Kidney (tissue), 14 donors: ENCODE measurements around the gene NRP1. TPM values are rescaled to one million over a fixed set of nuclear protein-coding genes. Genes with fewer than 3 reads are reported as not detected.

Source experiments
- DNase-seq, 5 donors: peaks; one replicate each; pipeline ENCODE4 v3.0.0-alpha.2; 2013 to 2020
- FAIRE-seq: peaks from 2 replicates; lab custom pipeline; 2012; peaks lifted over from hg19 to GRCh38; lab: Jason Lieb, UNC
- H3K27ac ChIP-seq, 2 donors: one replicate each; pipeline ENCODE4 v1.7.0; 2013; ENCODE audit warnings: low read depth in 2 of 2, low read length in 2 of 2, inconsistent platforms in 1 of 2
- H3K27me3 ChIP-seq: one replicate; pipeline ENCODE4 v1.7.1; 2013; ENCODE audit warnings: low read length, inconsistent platforms; ENCODE audit not compliant: control insufficient read depth, insufficient read depth
- H3K36me3 ChIP-seq, 3 donors: one replicate each; pipeline versions ENCODE4 v1.7.0 to v1.7.1; 2013; ENCODE audit warnings: low read length in 3 of 3, control low read depth in 1 of 3, inconsistent platforms in 1 of 3; ENCODE audit not compliant: insufficient read depth in 3 of 3, control insufficient read depth in 2 of 3
- H3K4me1 ChIP-seq, 3 donors: one replicate each; pipeline versions ENCODE4 v1.7.0 to v1.7.1; 2013; ENCODE audit warnings: low read length in 3 of 3, inconsistent platforms in 1 of 3, low read depth in 1 of 3; ENCODE audit not compliant: control insufficient read depth in 2 of 3, insufficient read depth in 2 of 3
- H3K4me3 ChIP-seq, 3 donors: one replicate each; pipeline versions ENCODE4 v1.7.0 to v1.8.1; 2013; ENCODE audit warnings: low read length in 3 of 3, control low read depth in 1 of 3, inconsistent platforms in 1 of 3
- H3K9ac ChIP-seq, 3 donors: one replicate each; pipeline versions ENCODE4 v1.7.0 to v1.7.1; 2013; ENCODE audit warnings: low read length in 3 of 3, control low read depth in 1 of 3, inconsistent platforms in 1 of 3
- H3K9me3 ChIP-seq, 3 donors: one replicate each; pipeline versions ENCODE4 v1.7.0 to v1.7.1; 2013; ENCODE audit warnings: low read length in 3 of 3, control low read depth in 1 of 3, inconsistent platforms in 1 of 3; ENCODE audit not compliant: control insufficient read depth in 2 of 3, insufficient read depth in 1 of 3
- CTCF ChIP-seq: IDR thresholded peaks from 3 replicates; pipeline ENCODE4 v1.5.1; 2012; ENCODE audit warnings: mild to moderate bottlenecking, moderate library complexity, borderline replicate concordance; ENCODE audit not compliant: insufficient read depth; ENCODE audit errors: extremely low read depth
- intact Hi-C: fragments of 100-400 bp; cut with DNase I; formaldehyde crosslinking; loops from one replicate; pipeline ENCODE4 v1.11.1; 2022
- polyA plus RNA-seq: library from polyadenylated mRNA; stranded (reverse); fragments of 350-450 nt; fragmentation: Illumina TruSeq; extraction: RNeasy Lipid Tissue Mini Kit (QIAGEN cat#74804); gene quantifications from one replicate; pipeline ENCODE4 v1.2.3, GENCODE V29; 2014; ENCODE audit warnings: low read depth, low replicate concordance; ENCODE audit not compliant: insufficient read depth
- total RNA-seq: library from RNA; stranded (reverse); fragmentation: NEBNext Ultra II Directional; extraction: Animal tissue kit (Norgen Biotek cat#: 25700); gene quantifications from one replicate; pipeline ENCODE4 v1.2.1, GENCODE V29; 2021
- donor health status: control.
- donor health status: control.
- donor health status: control.
- donor health status: control.
- donor health status: control.
- donor health status: DM: yes; HTN: yes; CAD: no.
- donor health status: Normal renal cell carcinoma (clear cell type).

The NRP1 gene
- total and polyA plus RNA-seq, 2 donors from 2014 or later = 40.5 to 243 TPM

GRCh38 chr10:33262871-33263270, 71.6 kb downstream of the NRP1 start:
- intact Hi-C loops = no loop called here
- DNase-seq (no peak), FAIRE-seq (no peak)
- Histone ChIP-seq H3K9ac (no peak overlapping the region), H3K27ac (no peak overlapping the region), H3K27me3 (no peaks in the 10 kb centered on the region), H3K4me1 (no peaks in the 10 kb centered on the region), H3K4me3 (no peak overlapping the region), H3K36me3 (peaks cover 4 to 24% (median 10%) of the 10 kb centered on the region in 3 donors), H3K9me3 (no peaks in the 10 kb centered on the region)
- no peak for TF ChIP-seq CTCF

GRCh38 chr10:33260403-33261149, 73.9 kb downstream of the NRP1 start:
- H3K4me3 ChIP-seq = no peak overlapping the region
- no peaks in the 10 kb centered on the region for H3K27me3 ChIP-seq
- intact Hi-C loops = no loop called here
- H3K27ac ChIP-seq = no peak overlapping the region
- no peaks in the 10 kb centered on the region for H3K9me3 ChIP-seq
- FAIRE-seq (no peak), DNase-seq (no peak)
- H3K36me3 ChIP-seq = peaks cover 4 to 39% (median 23%) of the 10 kb centered on the region in 3 donors
- no peak for TF ChIP-seq CTCF
- H3K9ac ChIP-seq = no peak overlapping the region
- no peaks in the 10 kb centered on the region for H3K4me1 ChIP-seq

- intact Hi-C loops = no loop called here
- Histone ChIP-seq H3K9me3 (no peaks in the 10 kb centered on the region), H3K36me3 (peaks cover 4 to 47% (median 20%) of the 10 kb centered on the region in 3 donors), H3K9ac (no peak overlapping the region), H3K27me3 (no peaks in the 10 kb centered on the region), H3K4me3 (no peak overlapping the region), H3K27ac (no peak overlapping the region), H3K4me1 (no peaks in the 10 kb centered on the region)
- no peak for TF ChIP-seq CTCF
- DNase-seq (no peak), FAIRE-seq (no peak)
Observed at GRCh38 chr10:33258967-33259366, 75.5 kb downstream of the NRP1 start.
